ENCODE measurements around the gene UBL4B.

DNA sequence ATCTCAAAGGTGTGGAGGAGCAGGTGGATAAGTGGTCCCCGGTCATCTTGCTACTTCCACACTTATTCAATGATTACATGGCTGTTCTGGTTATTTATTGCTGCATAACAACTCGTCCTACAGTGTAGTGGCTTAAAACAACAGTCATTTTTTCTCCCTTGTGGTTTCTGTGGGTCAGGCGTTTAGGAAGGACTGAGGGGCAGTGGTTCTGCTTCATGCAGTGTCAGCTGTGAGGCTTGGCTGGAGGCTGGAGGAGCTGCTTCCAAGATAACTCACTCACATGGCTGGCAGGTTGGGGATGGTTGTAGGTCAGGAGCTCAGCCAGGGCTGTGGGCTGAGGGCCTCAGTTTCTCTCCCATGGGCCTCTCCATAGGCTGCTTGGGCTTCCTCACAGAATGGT, 32.1 kb downstream of the UBL4B start:
- TF ChIP-seq, protein P1, sequence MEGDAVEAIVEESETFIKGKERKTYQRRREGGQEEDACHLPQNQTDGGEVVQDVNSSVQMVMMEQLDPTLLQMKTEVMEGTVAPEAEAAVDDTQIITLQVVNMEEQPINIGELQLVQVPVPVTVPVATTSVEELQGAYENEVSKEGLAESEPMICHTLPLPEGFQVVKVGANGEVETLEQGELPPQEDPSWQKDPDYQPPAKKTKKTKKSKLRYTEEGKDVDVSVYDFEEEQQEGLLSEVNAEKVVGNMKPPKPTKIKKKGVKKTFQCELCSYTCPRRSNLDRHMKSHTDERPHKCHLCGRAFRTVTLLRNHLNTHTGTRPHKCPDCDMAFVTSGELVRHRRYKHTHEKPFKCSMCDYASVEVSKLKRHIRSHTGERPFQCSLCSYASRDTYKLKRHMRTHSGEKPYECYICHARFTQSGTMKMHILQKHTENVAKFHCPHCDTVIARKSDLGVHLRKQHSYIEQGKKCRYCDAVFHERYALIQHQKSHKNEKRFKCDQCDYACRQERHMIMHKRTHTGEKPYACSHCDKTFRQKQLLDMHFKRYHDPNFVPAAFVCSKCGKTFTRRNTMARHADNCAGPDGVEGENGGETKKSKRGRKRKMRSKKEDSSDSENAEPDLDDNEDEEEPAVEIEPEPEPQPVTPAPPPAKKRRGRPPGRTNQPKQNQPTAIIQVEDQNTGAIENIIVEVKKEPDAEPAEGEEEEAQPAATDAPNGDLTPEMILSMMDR (conservative IDR thresholded peaks at IDR 0.05; ENCODE audit: low read depth, low read length) = no peak
- TF ChIP-seq EZH2 (IDR thresholded peaks at IDR 0.05; ENCODE audit: low read length, unreplicated experiment) = no peak
